ENCODE data around the gene CCDC57.

Gene CCDC57

GRCh38 chr17:82171750-82172375, 40.8 kb downstream of the CCDC57 start:
- TF ChIP-seq, protein P1, sequence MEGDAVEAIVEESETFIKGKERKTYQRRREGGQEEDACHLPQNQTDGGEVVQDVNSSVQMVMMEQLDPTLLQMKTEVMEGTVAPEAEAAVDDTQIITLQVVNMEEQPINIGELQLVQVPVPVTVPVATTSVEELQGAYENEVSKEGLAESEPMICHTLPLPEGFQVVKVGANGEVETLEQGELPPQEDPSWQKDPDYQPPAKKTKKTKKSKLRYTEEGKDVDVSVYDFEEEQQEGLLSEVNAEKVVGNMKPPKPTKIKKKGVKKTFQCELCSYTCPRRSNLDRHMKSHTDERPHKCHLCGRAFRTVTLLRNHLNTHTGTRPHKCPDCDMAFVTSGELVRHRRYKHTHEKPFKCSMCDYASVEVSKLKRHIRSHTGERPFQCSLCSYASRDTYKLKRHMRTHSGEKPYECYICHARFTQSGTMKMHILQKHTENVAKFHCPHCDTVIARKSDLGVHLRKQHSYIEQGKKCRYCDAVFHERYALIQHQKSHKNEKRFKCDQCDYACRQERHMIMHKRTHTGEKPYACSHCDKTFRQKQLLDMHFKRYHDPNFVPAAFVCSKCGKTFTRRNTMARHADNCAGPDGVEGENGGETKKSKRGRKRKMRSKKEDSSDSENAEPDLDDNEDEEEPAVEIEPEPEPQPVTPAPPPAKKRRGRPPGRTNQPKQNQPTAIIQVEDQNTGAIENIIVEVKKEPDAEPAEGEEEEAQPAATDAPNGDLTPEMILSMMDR (IDR thresholded peaks at IDR 0.05; ENCODE audit: insufficient read depth, low read depth, low read length, missing control alignments) = no peak
- H3K4me3 ChIP-seq (ENCODE audit: low read length) = no peak overlapping the region
- DNase-seq (ENCODE audit: low read depth) = no peak

GRCh38 chr17:82170412-82170961, 42.2 kb downstream of the CCDC57 start:
- H3K4me3 ChIP-seq (ENCODE audit: low read length) = no peak overlapping the region
- no peak for DNase-seq (ENCODE audit: low read depth)
- TF ChIP-seq, protein P1 (IDR thresholded peaks at IDR 0.05; ENCODE audit: insufficient read depth, low read depth, low read length, missing control alignments) = no peak

DNA sequence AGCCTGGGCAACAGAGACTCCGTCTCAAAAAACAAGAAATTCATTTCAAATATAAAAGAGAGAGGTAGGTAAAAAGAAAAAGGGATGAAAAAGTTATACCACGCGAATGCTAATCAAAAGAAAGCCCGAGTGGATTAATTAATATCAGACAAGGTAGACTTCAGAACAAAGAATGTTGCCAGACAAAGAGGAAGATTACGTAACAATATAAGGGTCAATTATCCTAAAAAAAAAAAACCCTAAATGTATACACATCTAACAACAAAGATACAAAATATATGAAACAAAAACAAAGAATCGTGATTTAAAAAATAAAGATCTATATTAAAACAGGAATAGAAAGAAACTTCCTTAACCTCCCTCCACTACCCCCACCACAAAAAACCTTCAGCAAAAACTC, 44.1 kb downstream of the CCDC57 start:
- H3K4me3 ChIP-seq (ENCODE audit: low read length) = no peak overlapping the region
- TF ChIP-seq, protein P1 (IDR thresholded peaks at IDR 0.05; ENCODE audit: insufficient read depth, low read depth, low read length, missing control alignments) = no peak
- DNase-seq (ENCODE audit: low read depth) = no peak

- no peak for DNase-seq (ENCODE audit: low read depth)
- TF ChIP-seq, protein P1 (IDR thresholded peaks at IDR 0.05; ENCODE audit: insufficient read depth, low read depth, low read length, missing control alignments) = no peak
- H3K4me3 ChIP-seq (ENCODE audit: low read length) = no peak overlapping the region
Observed at GRCh38 chr17:82167028-82167427, 45.6 kb downstream of the CCDC57 start.

DNA sequence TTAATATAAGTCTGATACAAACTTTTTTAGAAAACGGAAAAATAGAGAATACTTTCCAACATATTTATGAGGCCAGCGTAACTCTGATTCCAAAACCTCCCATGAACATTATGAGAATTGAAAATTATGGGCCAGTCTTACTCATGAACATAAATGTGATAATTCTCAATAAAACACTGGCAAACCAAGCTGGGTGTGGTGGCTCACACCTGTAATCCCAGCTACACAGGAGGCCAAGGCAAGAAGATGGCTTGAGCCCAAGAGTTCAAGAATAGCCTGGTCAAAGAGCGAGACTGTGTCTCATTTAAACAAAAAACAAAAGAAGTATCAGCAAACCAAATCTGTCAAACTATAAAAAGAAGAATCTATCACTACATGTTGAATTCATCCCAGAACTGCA, 47.8 kb downstream of the CCDC57 start:
- TF ChIP-seq, protein P1 (IDR thresholded peaks at IDR 0.05; ENCODE audit: insufficient read depth, low read depth, low read length, missing control alignments) = no peak

GRCh38 chr17:82161216-82161615, 51.4 kb downstream of the CCDC57 start:
- TF ChIP-seq, protein P1 (IDR thresholded peaks at IDR 0.05; ENCODE audit: insufficient read depth, low read depth, low read length, missing control alignments) = no peak
- no peak for DNase-seq (ENCODE audit: low read depth)
- no peak overlapping the region for H3K4me3 ChIP-seq (ENCODE audit: low read length)

More for the DNA sequence above, 47.8 kb downstream of the CCDC57 start:
- no peak overlapping the region for H3K4me3 ChIP-seq (ENCODE audit: low read length)
- DNase-seq (ENCODE audit: low read depth) = no peak

DNA sequence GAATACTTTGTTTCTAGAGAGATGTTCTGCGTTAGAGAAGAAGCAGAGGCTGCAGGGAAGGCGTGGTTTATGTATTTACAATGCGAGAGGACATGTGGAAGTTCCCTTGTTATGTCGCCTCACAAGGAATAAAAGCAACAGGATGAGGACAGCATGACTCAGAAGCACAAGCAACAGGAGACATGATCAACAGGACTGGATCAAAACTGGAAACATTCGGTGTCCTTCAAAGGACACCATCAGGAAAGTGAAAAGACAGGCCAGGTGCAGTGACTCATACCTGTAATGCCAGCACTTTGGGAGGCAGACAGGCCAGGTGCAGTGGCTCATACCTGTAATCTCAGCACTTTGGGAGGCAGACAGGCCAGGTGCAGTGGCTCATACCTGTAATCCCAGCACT, 52.6 kb downstream of the CCDC57 start:
- TF ChIP-seq, protein P1 (IDR thresholded peaks at IDR 0.05; ENCODE audit: insufficient read depth, low read depth, low read length, missing control alignments) = no peak
- peak; percentile 78 for DNase-seq (ENCODE audit: low read depth)
- H3K4me3 ChIP-seq (ENCODE audit: low read length) = no peak overlapping the region

Data from epithelial cell of esophagus (primary cell).